PC-3 (cell line): ENCODE data around the gene CHST11.

ENCODE experiments used
- CTCF ChIP-seq: fragments of 300-600 bp; sonication (generic); conservative IDR thresholded peaks from 2 replicates; pipeline ENCODE4 v1.5.1; 2017; ENCODE audit warnings: antibody characterized with exemption, low read depth, mild to moderate bottlenecking, low read length
- EZH2phosphoT487 ChIP-seq: fragments of 300-600 bp; sonication (generic); IDR thresholded peaks from 2 replicates; pipeline ENCODE4 v1.6.1; 2018; ENCODE audit warnings: mild to moderate bottlenecking, antibody characterized with exemption, low read length, borderline replicate concordance

GRCh38 chr12:104718304-104718929 is 261.7 kb downstream of the CHST11 start:
- TF ChIP-seq CTCF, result no peak
- TF ChIP-seq EZH2phosphoT487, result no peak
